H9 (cell line): ENCODE measurements around the gene SPSB3. TPM values are rescaled to one million over a fixed set of nuclear protein-coding genes. Genes with fewer than 3 reads are reported as not detected.

Experiments
- DNase-seq: peaks from one replicate; pipeline ENCODE4 v3.0.0-alpha.2; 2017
- H2AFZ ChIP-seq: one replicate; pipeline ENCODE4 v1.6.1; 2013; ENCODE audit warnings: mild to moderate bottlenecking, low read length, control low read depth, moderate library complexity
- H2AK5ac ChIP-seq: 2 replicates; pipeline ENCODE4 v1.6.1; 2013; ENCODE audit warnings: low read length, control low read depth, mixed read lengths; ENCODE audit not compliant: insufficient read length
- H2BK120ac ChIP-seq: one replicate; pipeline ENCODE4 v1.6.1; 2013; ENCODE audit warnings: low read depth, mild to moderate bottlenecking, low read length, control low read depth, inconsistent platforms; ENCODE audit not compliant: poor library complexity, severe bottlenecking
- H2BK12ac ChIP-seq: 2 replicates; pipeline ENCODE4 v1.6.1; 2013; ENCODE audit warnings: low read length, control low read depth, mixed read lengths, low read depth; ENCODE audit not compliant: insufficient read length
- H2BK15ac ChIP-seq: 2 replicates; pipeline ENCODE4 v1.6.1; 2013; ENCODE audit warnings: low read depth, low read length, control low read depth
- H2BK20ac ChIP-seq: one replicate; pipeline ENCODE4 v1.6.1; 2013; ENCODE audit warnings: low read depth, mild to moderate bottlenecking, low read length, control low read depth, inconsistent platforms; ENCODE audit not compliant: poor library complexity, severe bottlenecking
- H2BK5ac ChIP-seq: 2 replicates; pipeline ENCODE4 v1.6.1; 2013; ENCODE audit warnings: low read length, control low read depth, mixed read lengths; ENCODE audit not compliant: insufficient read length
- H3K14ac ChIP-seq: 2 replicates; pipeline ENCODE4 v1.6.1; 2013; ENCODE audit warnings: low read length, control low read depth; ENCODE audit not compliant: insufficient read depth
- H3K18ac ChIP-seq: 2 replicates; pipeline ENCODE4 v1.6.1; 2013; ENCODE audit warnings: low read depth, mild to moderate bottlenecking, mixed read lengths, low read length, control low read depth; ENCODE audit not compliant: insufficient read length
- H3K23ac ChIP-seq: 2 replicates; pipeline ENCODE4 v1.6.1; 2013; ENCODE audit warnings: low read length, control low read depth, mixed read lengths, low read depth; ENCODE audit not compliant: insufficient read length
- H3K23me2 ChIP-seq: 2 replicates; pipeline ENCODE4 v1.6.1; 2013; ENCODE audit warnings: low read depth, mild to moderate bottlenecking, mixed read lengths, low read length, control low read depth; ENCODE audit not compliant: insufficient read length, poor library complexity, severe bottlenecking
- H3K27ac ChIP-seq: 2 replicates; pipeline ENCODE4 v1.5.1; 2013; ENCODE audit warnings: low read length, control low read depth, mixed read lengths, low read depth; ENCODE audit not compliant: insufficient read length
- H3K27me3 ChIP-seq: 2 replicates; pipeline ENCODE4 v1.6.1; 2013; ENCODE audit warnings: low read length, control low read depth, inconsistent platforms; ENCODE audit not compliant: insufficient read depth
- H3K4ac ChIP-seq: 2 replicates; pipeline ENCODE4 v1.6.1; 2013; ENCODE audit warnings: low read depth, mild to moderate bottlenecking, control low read depth, inconsistent platforms, low read length, moderate library complexity
- H3K4me1 ChIP-seq: 2 replicates; pipeline ENCODE4 v1.6.1; 2013; ENCODE audit warnings: low read length, control low read depth, inconsistent platforms; ENCODE audit not compliant: insufficient read depth
- H3K4me2 ChIP-seq: 2 replicates; pipeline ENCODE4 v1.6.1; 2013; ENCODE audit warnings: low read length, control low read depth, mixed read lengths; ENCODE audit not compliant: insufficient read length, insufficient read depth
- H3K56ac ChIP-seq: 2 replicates; pipeline ENCODE4 v1.6.1; 2013; ENCODE audit warnings: low read depth, mild to moderate bottlenecking, mixed read lengths, low read length, control low read depth; ENCODE audit not compliant: insufficient read length
- H3K79me1 ChIP-seq: 2 replicates; pipeline ENCODE4 v1.6.1; 2013; ENCODE audit warnings: low read depth, mild to moderate bottlenecking, moderate library complexity, low read length, control low read depth, inconsistent platforms; ENCODE audit not compliant: insufficient read depth, poor library complexity, severe bottlenecking
- H3K79me2 ChIP-seq: 2 replicates; pipeline ENCODE4 v1.6.1; 2013; ENCODE audit warnings: low read length, control low read depth, inconsistent platforms; ENCODE audit not compliant: insufficient read depth
- H3K9ac ChIP-seq: 2 replicates; pipeline ENCODE4 v1.6.1; 2013; ENCODE audit warnings: low read length, control low read depth, mixed read lengths; ENCODE audit not compliant: insufficient read length; ENCODE audit errors: extremely low read depth
- H3K9me3 ChIP-seq: one replicate; pipeline ENCODE4 v1.6.1; 2013; ENCODE audit warnings: low read depth, low read length, inconsistent platforms; ENCODE audit not compliant: control insufficient read depth
- H3T11ph ChIP-seq: one replicate; pipeline ENCODE4 v1.6.1; 2013; ENCODE audit warnings: mild to moderate bottlenecking, low read length, control low read depth, inconsistent platforms
- H4K20me1 ChIP-seq: one replicate; pipeline ENCODE4 v1.6.1; 2013; ENCODE audit not compliant: control insufficient read depth, insufficient read length, insufficient read depth
- H4K5ac ChIP-seq: 2 replicates; pipeline ENCODE4 v1.6.1; 2013; ENCODE audit warnings: low read depth, mild to moderate bottlenecking, mixed read lengths, low read length, control low read depth; ENCODE audit not compliant: insufficient read length
- H4K8ac ChIP-seq: replicated peaks from 2 replicates; pipeline ENCODE4 v1.6.1; 2013; ENCODE audit warnings: low read length, control low read depth, mixed read lengths, low read depth; ENCODE audit not compliant: insufficient read length
- H4K91ac ChIP-seq: 2 replicates; pipeline ENCODE4 v1.6.1; 2013; ENCODE audit warnings: low read depth, mild to moderate bottlenecking, moderate library complexity, mixed read lengths, low read length, control low read depth; ENCODE audit not compliant: insufficient read length
- H3K27ac Mint-ChIP-seq, 3 experiments: 2 replicates in 2 of 3; 3 replicates in 1 of 3; pipeline ENCODE4 v1.8.0; 2020 to 2021; ENCODE audit warnings: mixed read lengths in 3 of 3, mild to moderate bottlenecking in 1 of 3, moderate library complexity in 1 of 3
- H3K27me3 Mint-ChIP-seq: 2 replicates; pipeline ENCODE4 v1.8.0; 2021; ENCODE audit warnings: low read depth, mild to moderate bottlenecking, moderate library complexity, mixed read lengths
- H3K36me3 Mint-ChIP-seq, 3 experiments: 2 replicates in 2 of 3; 3 replicates in 1 of 3; pipeline ENCODE4 v1.8.0; 2020 to 2021; ENCODE audit warnings: low read depth in 3 of 3, mixed read lengths in 3 of 3; ENCODE audit not compliant: insufficient read depth in 1 of 3
- H3K4me1 Mint-ChIP-seq, 2 experiments: 2 replicates each; pipeline ENCODE4 v1.8.0; 2020; ENCODE audit warnings: mixed read lengths in 2 of 2
- H3K4me3 Mint-ChIP-seq, 2 experiments: 2 replicates in 1 of 2; 3 replicates in 1 of 2; pipeline ENCODE4 v1.8.0; 2020 to 2021; ENCODE audit warnings: mild to moderate bottlenecking in 2 of 2, mixed read lengths in 2 of 2, moderate library complexity in 1 of 2
- H3K9me3 Mint-ChIP-seq, 2 experiments: 2 replicates in 1 of 2; 3 replicates in 1 of 2; pipeline ENCODE4 v1.8.0; 2020; ENCODE audit warnings: mild to moderate bottlenecking in 2 of 2, mixed read lengths in 2 of 2, moderate library complexity in 1 of 2
- WGBS: extraction: QIAGEN DNeasy Blood & Tissue Kit; methylation state at CpG from one replicate; pipeline ENCODE4 v1.1.7; 2013; ENCODE audit warnings: missing lambda C conversion rate, low lambda C conversion rate, mixed read lengths; ENCODE audit not compliant: insufficient read length; ENCODE audit errors: extremely low coverage; 5-methylcytosine and 5-hydroxymethylcytosine counted together
- total RNA-seq: library from RNA; stranded (reverse); gene quantifications from 2 replicates; pipeline ENCODE4 v1.2.1, GENCODE V29; 2021
- TF ChIP-seq, protein P1 (sequence below): fragments of 200-600 bp; sonication (generic); conservative IDR thresholded peaks from 3 replicates; pipeline ENCODE4 v1.8.0; 2021; ENCODE audit warnings: antibody characterized with exemption, mild to moderate bottlenecking

Gene SPSB3
- total RNA-seq, 1 experiment from 2014 or later, result 19.9 TPM

DNA sequence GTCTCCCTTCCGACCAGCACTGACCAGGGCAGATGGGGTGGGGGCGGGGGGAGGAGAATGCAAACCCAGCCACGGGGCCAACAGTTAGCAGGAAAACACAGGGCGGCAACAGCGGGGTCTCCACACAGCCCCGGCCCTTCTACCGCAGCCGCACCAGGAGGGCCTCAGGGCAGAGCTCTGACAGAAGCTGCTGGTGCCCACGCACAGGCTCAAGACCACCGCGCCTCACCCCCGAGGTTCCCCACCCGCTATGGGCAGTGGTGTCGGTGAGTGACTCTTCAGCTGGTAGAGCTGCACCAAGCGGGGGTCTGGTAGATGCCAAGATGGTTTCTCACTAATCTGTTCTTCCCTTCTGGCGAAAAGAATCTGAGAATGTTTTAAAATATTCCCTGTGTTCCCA lies 28.2 kb upstream of the SPSB3 start:
- Histone ChIP-seq H3K23me2 (no peaks in the 10 kb centered on the region), H2BK5ac (no peak overlapping the region), H2BK15ac (no peak overlapping the region), H2BK20ac (no peak overlapping the region), H2BK12ac (no peak overlapping the region), H2AFZ (no peak overlapping the region), H4K5ac (no peak overlapping the region), H3T11ph (no peak overlapping the region), H3K79me1 (no peaks in the 10 kb centered on the region), H4K20me1 (no peaks in the 10 kb centered on the region), H2BK120ac (no peak overlapping the region), H4K91ac (no peak overlapping the region), H3K4me1 (no peaks in the 10 kb centered on the region), H3K18ac (no peak overlapping the region), H3K14ac (no peak overlapping the region), H2AK5ac (no peak overlapping the region), H3K4me2 (no peak overlapping the region), H3K56ac (no peak overlapping the region), H4K8ac (no peak overlapping the region), H3K27ac (no peak overlapping the region), H3K9me3 (no peaks in the 10 kb centered on the region), H3K79me2 (no peaks in the 10 kb centered on the region), H3K9ac (no peak overlapping the region), H3K27me3 (no peaks in the 10 kb centered on the region), H3K4ac (no peak overlapping the region), H3K23ac (no peak overlapping the region)
- H3K4me3 Mint-ChIP-seq, result no peak overlapping the region
- peaks cover 0 to 3% of the 10 kb centered on the region in 2 experiments; a peak in 2 of 4 replicates for H3K4me1 Mint-ChIP-seq
- peaks cover 2 to 4% of the 10 kb centered on the region in 2 experiments; a peak in 2 of 5 replicates for H3K9me3 Mint-ChIP-seq
- no peaks in the 10 kb centered on the region for H3K27me3 Mint-ChIP-seq
- no peak for DNase-seq
- no CpG with 5 or more reads among the region's 16 CpGs for WGBS
- peaks cover 18 to 43% (median 20%) of the 10 kb centered on the region in 3 experiments for H3K36me3 Mint-ChIP-seq
- TF ChIP-seq, protein P1, sequence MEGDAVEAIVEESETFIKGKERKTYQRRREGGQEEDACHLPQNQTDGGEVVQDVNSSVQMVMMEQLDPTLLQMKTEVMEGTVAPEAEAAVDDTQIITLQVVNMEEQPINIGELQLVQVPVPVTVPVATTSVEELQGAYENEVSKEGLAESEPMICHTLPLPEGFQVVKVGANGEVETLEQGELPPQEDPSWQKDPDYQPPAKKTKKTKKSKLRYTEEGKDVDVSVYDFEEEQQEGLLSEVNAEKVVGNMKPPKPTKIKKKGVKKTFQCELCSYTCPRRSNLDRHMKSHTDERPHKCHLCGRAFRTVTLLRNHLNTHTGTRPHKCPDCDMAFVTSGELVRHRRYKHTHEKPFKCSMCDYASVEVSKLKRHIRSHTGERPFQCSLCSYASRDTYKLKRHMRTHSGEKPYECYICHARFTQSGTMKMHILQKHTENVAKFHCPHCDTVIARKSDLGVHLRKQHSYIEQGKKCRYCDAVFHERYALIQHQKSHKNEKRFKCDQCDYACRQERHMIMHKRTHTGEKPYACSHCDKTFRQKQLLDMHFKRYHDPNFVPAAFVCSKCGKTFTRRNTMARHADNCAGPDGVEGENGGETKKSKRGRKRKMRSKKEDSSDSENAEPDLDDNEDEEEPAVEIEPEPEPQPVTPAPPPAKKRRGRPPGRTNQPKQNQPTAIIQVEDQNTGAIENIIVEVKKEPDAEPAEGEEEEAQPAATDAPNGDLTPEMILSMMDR, result no peak
- no peak overlapping the region for H3K27ac Mint-ChIP-seq
